Testis (tissue), 2 donors: ENCODE data around the gene GRIK2.

Source experiments
- CTCF ChIP-seq, 3 experiments: fragments of 450-650 bp in 2 of 3; fragments of 200-600 bp in 1 of 3; sonication (generic) in 1 of 3; IDR thresholded peaks; one replicate each; pipeline ENCODE4 v1.5.1; 2016 to 2019; ENCODE audit warnings: antibody characterized with exemption in 3 of 3, mild to moderate bottlenecking in 2 of 3, moderate library complexity in 1 of 3
- POLR2A ChIP-seq: fragments of 450-650 bp; IDR thresholded peaks from one replicate; pipeline ENCODE4 v1.6.1; 2017; ENCODE audit warnings: antibody characterized with exemption, mild to moderate bottlenecking, moderate library complexity

DNA sequence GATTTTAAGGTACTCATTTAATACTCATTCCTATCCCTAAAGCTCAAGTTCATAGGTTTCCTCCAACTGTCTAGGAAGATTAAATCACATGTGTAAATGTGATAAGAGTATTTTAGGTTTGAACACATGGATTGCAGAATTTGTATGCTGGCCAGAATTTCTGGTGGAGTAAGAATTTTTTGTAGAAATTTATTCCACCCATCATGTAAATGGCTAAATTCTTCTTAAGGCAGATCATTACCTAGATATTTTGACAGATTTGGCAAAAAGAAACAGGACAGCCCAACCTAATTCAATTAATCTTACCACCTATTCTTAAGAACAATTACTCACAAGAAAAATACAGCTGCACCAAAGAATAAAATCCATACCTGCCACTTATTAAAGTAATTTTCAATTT, 261.6 kb downstream of the GRIK2 start:
- no peak for TF ChIP-seq POLR2A
- TF ChIP-seq CTCF (IDR thresholded peaks at IDR 0.05): no peak
